T47D (cell line): Measurements from ENCODE around the gene NFKB1.

Experiments
- DNase-seq, 2 experiments: peaks; one replicate each; pipeline versions ENCODE4 v3.0.0 to v3.0.0-alpha.2; 2011 to 2012; ENCODE audit warnings: low read depth in 1 of 2, low spot score in 1 of 2
- JUND ChIP-seq: IDR thresholded peaks from 2 replicates; pipeline ENCODE4 v1.6.1; 2012; ENCODE audit warnings: low read depth
- in situ Hi-C: cut with HindIII; loops from 2 replicates; pipeline ENCODE4 v1.10.0; 2016; ENCODE audit warnings: low sequenced_read_pairs, low pct_unique_long_range_greater_than_20kb

The NFKB1 gene

GRCh38 chr4:102584091-102584490, 82.9 kb downstream of the NFKB1 start:
- TF ChIP-seq JUND = no peak
- in situ Hi-C loops = no loop called here
- no peak for DNase-seq

DNA sequence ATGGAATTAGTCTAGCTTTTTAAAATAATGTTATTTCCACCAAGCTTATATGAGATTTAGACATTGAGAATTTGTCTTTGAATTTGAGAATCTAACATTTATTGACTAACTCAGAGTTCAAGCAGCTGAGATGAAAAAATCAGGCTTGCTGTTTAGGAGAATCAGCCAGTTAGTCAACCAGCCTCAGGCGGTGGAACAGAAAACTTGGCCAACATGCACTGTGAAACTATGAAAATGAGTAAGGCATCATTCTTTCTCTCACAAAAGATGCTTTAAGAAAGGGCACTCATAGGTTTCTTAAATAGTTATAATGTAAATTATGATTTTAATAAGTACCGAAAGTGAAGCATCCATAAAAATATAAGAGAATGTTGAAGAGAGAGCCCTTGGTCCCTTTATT, 84.2 kb downstream of the NFKB1 start:
- no peak for TF ChIP-seq JUND
- in situ Hi-C loops = no loop called here
- no peak for DNase-seq

DNA sequence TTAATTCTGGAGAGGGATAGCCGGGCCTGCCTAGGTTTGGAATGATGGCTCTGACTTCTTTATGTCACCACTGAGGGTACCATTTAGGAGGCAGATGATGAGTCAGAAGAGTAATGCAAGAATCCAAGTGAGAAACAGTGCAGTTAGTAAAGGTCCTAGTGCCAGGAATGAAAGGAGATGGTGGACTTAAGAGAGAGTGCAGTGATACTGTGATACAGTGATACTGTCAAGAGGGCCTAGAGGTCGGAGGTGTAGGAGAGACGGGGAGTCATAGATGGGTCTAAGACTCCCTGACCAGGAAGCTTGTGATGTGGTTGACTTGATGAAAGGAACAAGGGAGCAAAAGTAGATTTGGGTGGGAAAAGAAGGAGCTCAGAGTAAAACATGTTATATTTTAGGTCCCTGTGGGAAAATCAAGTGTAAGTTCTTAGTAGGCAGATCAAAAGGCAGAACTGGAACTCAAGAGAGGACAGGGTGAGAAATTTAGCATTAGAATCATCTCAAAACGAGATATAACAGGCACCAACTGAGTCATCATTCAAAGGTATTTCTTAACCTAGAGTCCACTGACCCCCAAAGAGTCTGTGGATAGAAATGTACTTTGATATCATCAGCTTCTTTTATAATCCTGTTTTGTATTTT, 85.0 kb downstream of the NFKB1 start:
- in situ Hi-C loops = no loop called here
- DNase-seq = no peak
- TF ChIP-seq JUND = no peak

GRCh38 chr4:102586644-102587021, 85.5 kb downstream of the NFKB1 start:
- no peak for TF ChIP-seq JUND
- DNase-seq = no peak
- in situ Hi-C loops = no loop called here

GRCh38 chr4:102589743-102590142, 88.6 kb downstream of the NFKB1 start:
- no peak for TF ChIP-seq JUND
- DNase-seq = no peak
- in situ Hi-C loops = no loop called here

- no peak for TF ChIP-seq JUND
- in situ Hi-C loops = no loop called here
- DNase-seq = no peak
Measured at GRCh38 chr4:102592256-102592655, 91.1 kb downstream of the NFKB1 start.

GRCh38 chr4:102593147-102593546, 92.0 kb downstream of the NFKB1 start:
- TF ChIP-seq JUND = no peak
- in situ Hi-C loops = no loop called here
- DNase-seq = no peak

DNA sequence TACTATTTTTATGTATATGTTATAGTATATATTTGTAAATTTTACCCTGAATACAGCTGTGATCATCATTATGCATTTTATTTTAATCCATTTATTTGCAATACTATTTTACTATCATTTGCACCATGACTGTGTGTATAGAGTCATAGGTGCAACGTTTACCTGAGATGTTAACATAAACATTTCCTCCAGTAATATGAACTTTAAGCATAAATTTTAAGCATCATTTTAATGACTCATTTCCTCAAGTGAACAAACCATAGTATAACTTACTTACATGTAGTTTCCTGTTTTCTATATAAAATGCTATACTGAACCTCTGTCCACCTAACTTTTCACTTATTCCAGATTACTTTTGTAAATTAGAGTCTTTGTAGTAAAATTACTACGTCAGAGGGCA, 92.8 kb downstream of the NFKB1 start:
- no peak for TF ChIP-seq JUND
- DNase-seq = no peak
- in situ Hi-C loops = no loop called here

- TF ChIP-seq JUND = no peak
- in situ Hi-C loops = no loop called here
- no peak for DNase-seq
Measured at GRCh38 chr4:102596532-102596931, 95.4 kb downstream of the NFKB1 start.

GRCh38 chr4:102598086-102598761, 97.1 kb downstream of the NFKB1 start:
- TF ChIP-seq JUND = no peak
- in situ Hi-C loops = no loop called here
- no peak for DNase-seq

DNA sequence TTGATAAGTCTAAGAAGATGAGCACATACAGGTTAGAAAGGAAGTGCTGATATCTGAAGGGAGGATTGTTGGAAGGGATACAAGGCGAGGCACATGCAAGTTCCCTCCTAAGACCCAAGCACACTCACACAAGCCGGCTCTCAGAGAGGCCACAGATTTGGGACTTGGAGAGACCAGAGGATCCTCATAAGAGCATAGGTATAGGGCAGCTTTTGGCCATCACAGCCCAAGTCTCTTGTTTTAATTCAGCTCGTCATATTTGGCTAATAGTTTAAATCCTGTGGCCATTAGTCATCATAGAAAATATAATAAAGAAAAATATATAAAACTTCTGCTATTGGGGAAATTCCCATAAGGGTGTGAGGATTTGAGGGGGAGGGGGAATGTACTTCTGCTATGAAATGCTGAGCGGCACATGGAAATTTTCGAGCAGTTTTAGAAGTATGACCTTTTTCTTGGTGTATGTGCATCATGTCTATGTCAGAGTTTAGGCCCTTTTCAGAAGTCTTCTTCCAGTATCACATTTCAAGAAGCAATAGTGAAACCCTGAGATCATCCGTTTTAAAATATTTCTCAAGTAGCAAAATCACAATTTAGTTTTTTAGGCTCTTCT, 97.7 kb downstream of the NFKB1 start:
- DNase-seq = no peak
- in situ Hi-C loops = no loop called here
- TF ChIP-seq JUND = no peak

DNA sequence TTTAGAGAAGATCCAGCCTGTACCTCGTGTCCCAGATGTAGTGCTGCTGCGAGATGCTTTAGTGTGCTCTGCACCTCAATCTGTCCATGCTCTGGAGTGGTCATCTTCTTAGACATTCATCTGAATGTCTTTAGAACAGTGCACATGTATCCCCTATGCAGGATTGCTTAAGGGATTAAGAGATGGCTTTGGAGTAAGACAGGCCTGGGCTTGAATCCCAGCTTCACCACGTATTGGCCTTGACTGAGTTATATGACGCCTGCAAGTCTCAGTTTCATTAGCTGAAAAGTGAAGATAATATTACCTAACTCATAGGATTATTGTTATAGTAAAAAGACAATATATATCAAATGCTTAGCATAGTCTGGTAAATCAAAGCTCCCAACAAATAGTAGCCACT, 98.3 kb downstream of the NFKB1 start:
- in situ Hi-C loops = no loop called here
- TF ChIP-seq JUND = no peak
- DNase-seq = no peak

DNA sequence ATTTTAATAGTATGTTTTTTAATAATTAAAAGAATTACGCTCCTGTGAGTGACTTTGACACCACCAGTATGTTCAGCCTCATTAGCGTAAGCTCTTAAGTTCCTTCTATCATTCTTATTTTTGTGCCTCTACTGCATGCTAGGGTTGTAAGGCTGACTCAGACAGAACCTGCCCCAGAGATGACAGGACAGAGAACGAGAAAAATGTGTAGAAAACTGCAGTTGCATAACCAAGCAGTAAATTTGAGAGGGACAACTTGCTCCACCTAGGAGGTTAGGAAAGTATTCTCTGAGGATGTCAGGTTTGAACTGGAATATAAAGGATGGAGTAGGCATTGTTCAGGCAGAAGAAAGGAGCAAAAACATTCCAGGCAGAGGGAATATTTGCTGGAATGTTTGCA, 98.7 kb downstream of the NFKB1 start:
- in situ Hi-C loops = no loop called here
- TF ChIP-seq JUND = no peak
- no peak for DNase-seq
